GM23338 (cell line): ENCODE results near the gene COL20A1. TPM values are rescaled to one million over a fixed set of nuclear protein-coding genes. Genes with fewer than 3 reads are reported as not detected.

Experiments used
- ATAC-seq: fragments of 200-7000 bp; cut with Tn5 transposase; 3 replicates; pipeline ENCODE4 v1.9.1; 2020
- DNase-seq: peaks from one replicate; pipeline ENCODE4 v3.0.0-alpha.2; 2015; ENCODE audit warnings: low spot score
- H2AFZ ChIP-seq: fragments of 200-600 bp; sonication (generic); 2 replicates; pipeline ENCODE4 v1.8.0; 2016; ENCODE audit warnings: antibody characterized with exemption, mild to moderate bottlenecking, moderate library complexity
- H3F3A ChIP-seq: fragments of 200-600 bp; sonication (generic); replicated peaks from 2 replicates; pipeline ENCODE4 v1.8.0; 2017; ENCODE audit warnings: antibody characterized with exemption, mixed run types, low read depth
- H3K27ac ChIP-seq: fragments of 200-600 bp; sonication (generic); 2 replicates; pipeline ENCODE4 v1.6.1; 2016; ENCODE audit warnings: low read depth
- H3K27me3 ChIP-seq: fragments of 200-600 bp; sonication (generic); 2 replicates; pipeline ENCODE4 v1.8.0; 2016; ENCODE audit warnings: mild to moderate bottlenecking, mixed run types, moderate library complexity; ENCODE audit not compliant: insufficient read depth
- H3K36me3 ChIP-seq: fragments of 200-600 bp; sonication (generic); 2 replicates; pipeline ENCODE4 v1.8.0; 2016; ENCODE audit warnings: mild to moderate bottlenecking; ENCODE audit not compliant: insufficient read depth
- H3K4me1 ChIP-seq: fragments of 200-600 bp; sonication (generic); 2 replicates; pipeline ENCODE4 v1.8.0; 2016; ENCODE audit warnings: mild to moderate bottlenecking, moderate library complexity; ENCODE audit not compliant: insufficient read depth
- H3K4me2 ChIP-seq: fragments of 200-600 bp; sonication (generic); 2 replicates; pipeline ENCODE4 v1.7.1; 2017; ENCODE audit warnings: mixed run types
- H3K4me3 ChIP-seq: fragments of 200-600 bp; sonication (generic); 2 replicates; pipeline ENCODE4 v1.6.1; 2016; ENCODE audit warnings: mixed run types
- H3K79me2 ChIP-seq: fragments of 200-600 bp; sonication (generic); replicated peaks from 2 replicates; pipeline ENCODE4 v1.8.0; 2017; ENCODE audit warnings: mild to moderate bottlenecking; ENCODE audit not compliant: insufficient read depth
- H3K9me2 ChIP-seq: fragments of 200-600 bp; sonication (generic); 2 replicates; pipeline ENCODE4 v1.8.0; 2017; ENCODE audit not compliant: insufficient read depth
- H4K20me1 ChIP-seq: fragments of 200-600 bp; sonication (generic); replicated peaks from 2 replicates; pipeline ENCODE4 v1.8.0; 2017; ENCODE audit warnings: mild to moderate bottlenecking; ENCODE audit not compliant: insufficient read depth
- H3K27ac Mint-ChIP-seq: 2 replicates; pipeline ENCODE4 v1.8.0; 2020; ENCODE audit warnings: inconsistent platforms, mild to moderate bottlenecking, moderate library complexity, mixed read lengths
- H3K27me3 Mint-ChIP-seq: 3 replicates; pipeline ENCODE4 v1.8.0; 2022; ENCODE audit warnings: low read depth, mild to moderate bottlenecking, moderate library complexity, mixed read lengths, inconsistent platforms; ENCODE audit not compliant: insufficient read depth, poor library complexity
- H3K36me3 Mint-ChIP-seq: 3 replicates; pipeline ENCODE4 v1.8.0; 2021; ENCODE audit warnings: low read depth, mild to moderate bottlenecking, inconsistent platforms, moderate library complexity, mixed read lengths
- H3K4me1 Mint-ChIP-seq: 3 replicates; pipeline ENCODE4 v1.8.0; 2020; ENCODE audit warnings: mild to moderate bottlenecking, inconsistent platforms, mixed read lengths
- H3K4me3 Mint-ChIP-seq: 3 replicates; pipeline ENCODE4 v1.8.0; 2021; ENCODE audit warnings: moderate library complexity, mild to moderate bottlenecking, inconsistent platforms, mixed read lengths
- H3K9me3 Mint-ChIP-seq: 3 replicates; pipeline ENCODE4 v1.8.0; 2020; ENCODE audit warnings: moderate library complexity, mild to moderate bottlenecking, inconsistent platforms, mixed read lengths
- CREB1 ChIP-seq: fragments of 250-450 bp; sonication (Bioruptor Pico); IDR thresholded peaks from 2 replicates; pipeline ENCODE4 v1.5.0; 2020; ENCODE audit warnings: low read depth, mild to moderate bottlenecking, moderate library complexity
- EZH2 ChIP-seq: fragments of 200-600 bp; sonication (generic); IDR thresholded peaks from one replicate; pipeline ENCODE4 v1.8.0; 2017; ENCODE audit warnings: antibody characterized with exemption, mild to moderate bottlenecking, low read depth; ENCODE audit not compliant: unreplicated experiment
- EZH2phosphoT487 ChIP-seq: fragments of 200-600 bp; sonication (generic); IDR thresholded peaks from one replicate; pipeline ENCODE4 v1.8.1; 2018; ENCODE audit warnings: antibody characterized with exemption; ENCODE audit not compliant: unreplicated experiment
- JUNB ChIP-seq: IDR thresholded peaks from one replicate; pipeline ENCODE4 v1.6.1; 2016; ENCODE audit warnings: antibody characterized with exemption; ENCODE audit not compliant: unreplicated experiment
- POLR2AphosphoS5 ChIP-seq: IDR thresholded peaks from 2 replicates; pipeline ENCODE4 v1.6.1; 2016; ENCODE audit warnings: antibody characterized with exemption, low read depth
- STAT1 ChIP-seq: IDR thresholded peaks from one replicate; pipeline ENCODE4 v1.6.1; 2016; ENCODE audit warnings: antibody characterized with exemption; ENCODE audit not compliant: unreplicated experiment
- ZNF114 ChIP-seq: fragments of 250-450 bp; sonication (Bioruptor Pico); IDR thresholded peaks from 2 replicates; pipeline ENCODE4 v1.5.0; 2020; ENCODE audit warnings: mild to moderate bottlenecking, moderate library complexity
- ZNF331 ChIP-seq: fragments of 250-450 bp; sonication (Bioruptor Pico); IDR thresholded peaks from 2 replicates; pipeline ENCODE4 v1.5.0; 2020; ENCODE audit warnings: low read depth, mild to moderate bottlenecking, moderate library complexity
- polyA plus RNA-seq: library from polyadenylated mRNA; unstranded; fragments of >200 nt; fragmentation: Nextera tagmentation; extraction: Ambion mirVana; gene quantifications from 2 replicates; pipeline ENCODE4 v1.2.1, GENCODE V29; 2016
- total RNA-seq: library from RNA; depleted of rRNA; stranded (reverse); fragments of >200 nt; shearing (Covaris generic); gene quantifications from 2 replicates; pipeline ENCODE4 v1.2.3, GENCODE V29; 2014
- TF ChIP-seq, protein P1 (sequence below): IDR thresholded peaks from 2 replicates; pipeline ENCODE4 v1.6.1; 2016; ENCODE audit warnings: antibody characterized with exemption
- TF ChIP-seq, protein P2 (sequence below): fragments of 250-450 bp; sonication (Bioruptor Pico); IDR thresholded peaks from 2 replicates; pipeline ENCODE4 v1.5.0; 2020; ENCODE audit warnings: mild to moderate bottlenecking, moderate library complexity
- TF ChIP-seq, protein P3 (sequence below), 2 experiments: fragments of 200-600 bp in 1 of 2; sonication (generic) in 1 of 2; conservative IDR thresholded peaks; 2 replicates each; pipeline versions ENCODE4 v1.5.1 to v1.6.1; 2016 to 2017; ENCODE audit warnings: antibody characterized with exemption in 2 of 2, low read depth in 2 of 2, mild to moderate bottlenecking in 2 of 2, moderate library complexity in 1 of 2

COL20A1 gene
- total and polyA plus RNA-seq, 2 experiments from 2014 or later, result 0.28 to 0.79 TPM

DNA sequence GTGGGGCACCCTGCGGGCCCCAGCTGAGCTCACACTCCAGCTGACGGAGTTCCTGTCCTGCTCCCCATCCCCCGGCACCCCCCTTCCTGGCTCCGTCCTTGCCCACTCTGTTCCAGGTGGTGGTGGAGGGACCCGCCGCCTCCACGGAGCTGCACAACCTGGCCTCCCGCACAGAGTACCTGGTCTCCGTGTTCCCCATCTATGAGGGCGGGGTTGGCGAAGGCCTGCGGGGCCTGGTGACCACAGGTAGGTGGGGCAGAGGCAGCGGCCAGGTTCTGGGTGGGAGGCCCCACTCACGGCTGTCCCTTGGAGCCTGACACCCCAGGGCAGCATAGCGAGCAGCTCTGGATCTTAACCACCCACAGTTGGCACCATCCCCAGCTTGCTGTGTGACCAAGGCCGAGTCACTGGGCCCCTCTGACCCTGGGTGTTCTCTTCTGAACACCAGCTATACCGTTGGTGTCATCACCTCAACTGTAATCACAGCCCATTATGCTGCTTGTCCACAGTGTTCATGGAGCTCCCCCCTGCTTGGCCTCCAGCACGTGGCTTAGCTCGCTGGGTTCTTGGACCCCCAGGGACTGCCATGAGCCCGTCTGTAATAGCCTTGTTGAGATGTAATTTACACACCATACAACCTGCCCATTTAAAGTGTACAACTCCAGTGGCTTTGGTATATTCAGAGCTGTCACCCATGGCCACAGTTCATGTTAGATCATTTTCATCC, 17.4 kb downstream of the COL20A1 start (continued):
- TF ChIP-seq, protein P1, sequence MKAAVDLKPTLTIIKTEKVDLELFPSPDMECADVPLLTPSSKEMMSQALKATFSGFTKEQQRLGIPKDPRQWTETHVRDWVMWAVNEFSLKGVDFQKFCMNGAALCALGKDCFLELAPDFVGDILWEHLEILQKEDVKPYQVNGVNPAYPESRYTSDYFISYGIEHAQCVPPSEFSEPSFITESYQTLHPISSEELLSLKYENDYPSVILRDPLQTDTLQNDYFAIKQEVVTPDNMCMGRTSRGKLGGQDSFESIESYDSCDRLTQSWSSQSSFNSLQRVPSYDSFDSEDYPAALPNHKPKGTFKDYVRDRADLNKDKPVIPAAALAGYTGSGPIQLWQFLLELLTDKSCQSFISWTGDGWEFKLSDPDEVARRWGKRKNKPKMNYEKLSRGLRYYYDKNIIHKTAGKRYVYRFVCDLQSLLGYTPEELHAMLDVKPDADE, result no peak
- TF ChIP-seq EZH2, result no peak
- no peak for TF ChIP-seq POLR2AphosphoS5
- TF ChIP-seq EZH2phosphoT487, result no peak
- no peak for TF ChIP-seq ZNF331 (CRISPR knock-in tag)

DNA sequence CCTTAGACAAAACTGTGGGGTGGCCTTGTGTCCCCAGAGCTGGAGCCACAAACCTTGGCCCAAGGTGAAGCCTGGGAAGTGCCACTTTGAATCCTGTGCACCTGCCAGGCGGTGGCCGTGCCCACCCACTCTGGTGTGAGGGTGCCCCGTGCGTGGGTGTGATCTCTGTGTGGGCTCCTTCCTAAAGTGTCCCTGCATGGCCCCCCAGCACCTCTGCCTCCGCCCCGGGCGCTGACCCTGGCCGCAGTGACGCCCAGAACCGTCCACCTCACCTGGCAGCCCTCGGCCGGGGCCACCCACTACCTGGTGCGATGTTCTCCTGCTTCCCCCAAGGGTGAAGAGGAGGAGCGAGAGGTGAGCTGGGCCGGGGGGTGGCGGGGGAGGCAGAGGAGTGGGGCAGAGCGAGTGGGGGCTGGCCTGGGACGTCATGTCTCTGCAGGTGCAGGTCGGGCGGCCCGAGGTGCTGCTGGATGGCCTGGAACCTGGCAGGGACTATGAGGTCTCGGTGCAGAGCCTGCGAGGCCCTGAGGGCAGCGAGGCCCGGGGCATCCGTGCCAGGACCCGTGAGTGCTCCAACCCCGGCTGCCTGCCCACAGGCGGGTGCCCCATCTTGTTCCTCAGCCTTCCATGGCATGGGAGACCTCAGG, 18.3 kb downstream of the COL20A1 start:
- TF ChIP-seq, protein P2, sequence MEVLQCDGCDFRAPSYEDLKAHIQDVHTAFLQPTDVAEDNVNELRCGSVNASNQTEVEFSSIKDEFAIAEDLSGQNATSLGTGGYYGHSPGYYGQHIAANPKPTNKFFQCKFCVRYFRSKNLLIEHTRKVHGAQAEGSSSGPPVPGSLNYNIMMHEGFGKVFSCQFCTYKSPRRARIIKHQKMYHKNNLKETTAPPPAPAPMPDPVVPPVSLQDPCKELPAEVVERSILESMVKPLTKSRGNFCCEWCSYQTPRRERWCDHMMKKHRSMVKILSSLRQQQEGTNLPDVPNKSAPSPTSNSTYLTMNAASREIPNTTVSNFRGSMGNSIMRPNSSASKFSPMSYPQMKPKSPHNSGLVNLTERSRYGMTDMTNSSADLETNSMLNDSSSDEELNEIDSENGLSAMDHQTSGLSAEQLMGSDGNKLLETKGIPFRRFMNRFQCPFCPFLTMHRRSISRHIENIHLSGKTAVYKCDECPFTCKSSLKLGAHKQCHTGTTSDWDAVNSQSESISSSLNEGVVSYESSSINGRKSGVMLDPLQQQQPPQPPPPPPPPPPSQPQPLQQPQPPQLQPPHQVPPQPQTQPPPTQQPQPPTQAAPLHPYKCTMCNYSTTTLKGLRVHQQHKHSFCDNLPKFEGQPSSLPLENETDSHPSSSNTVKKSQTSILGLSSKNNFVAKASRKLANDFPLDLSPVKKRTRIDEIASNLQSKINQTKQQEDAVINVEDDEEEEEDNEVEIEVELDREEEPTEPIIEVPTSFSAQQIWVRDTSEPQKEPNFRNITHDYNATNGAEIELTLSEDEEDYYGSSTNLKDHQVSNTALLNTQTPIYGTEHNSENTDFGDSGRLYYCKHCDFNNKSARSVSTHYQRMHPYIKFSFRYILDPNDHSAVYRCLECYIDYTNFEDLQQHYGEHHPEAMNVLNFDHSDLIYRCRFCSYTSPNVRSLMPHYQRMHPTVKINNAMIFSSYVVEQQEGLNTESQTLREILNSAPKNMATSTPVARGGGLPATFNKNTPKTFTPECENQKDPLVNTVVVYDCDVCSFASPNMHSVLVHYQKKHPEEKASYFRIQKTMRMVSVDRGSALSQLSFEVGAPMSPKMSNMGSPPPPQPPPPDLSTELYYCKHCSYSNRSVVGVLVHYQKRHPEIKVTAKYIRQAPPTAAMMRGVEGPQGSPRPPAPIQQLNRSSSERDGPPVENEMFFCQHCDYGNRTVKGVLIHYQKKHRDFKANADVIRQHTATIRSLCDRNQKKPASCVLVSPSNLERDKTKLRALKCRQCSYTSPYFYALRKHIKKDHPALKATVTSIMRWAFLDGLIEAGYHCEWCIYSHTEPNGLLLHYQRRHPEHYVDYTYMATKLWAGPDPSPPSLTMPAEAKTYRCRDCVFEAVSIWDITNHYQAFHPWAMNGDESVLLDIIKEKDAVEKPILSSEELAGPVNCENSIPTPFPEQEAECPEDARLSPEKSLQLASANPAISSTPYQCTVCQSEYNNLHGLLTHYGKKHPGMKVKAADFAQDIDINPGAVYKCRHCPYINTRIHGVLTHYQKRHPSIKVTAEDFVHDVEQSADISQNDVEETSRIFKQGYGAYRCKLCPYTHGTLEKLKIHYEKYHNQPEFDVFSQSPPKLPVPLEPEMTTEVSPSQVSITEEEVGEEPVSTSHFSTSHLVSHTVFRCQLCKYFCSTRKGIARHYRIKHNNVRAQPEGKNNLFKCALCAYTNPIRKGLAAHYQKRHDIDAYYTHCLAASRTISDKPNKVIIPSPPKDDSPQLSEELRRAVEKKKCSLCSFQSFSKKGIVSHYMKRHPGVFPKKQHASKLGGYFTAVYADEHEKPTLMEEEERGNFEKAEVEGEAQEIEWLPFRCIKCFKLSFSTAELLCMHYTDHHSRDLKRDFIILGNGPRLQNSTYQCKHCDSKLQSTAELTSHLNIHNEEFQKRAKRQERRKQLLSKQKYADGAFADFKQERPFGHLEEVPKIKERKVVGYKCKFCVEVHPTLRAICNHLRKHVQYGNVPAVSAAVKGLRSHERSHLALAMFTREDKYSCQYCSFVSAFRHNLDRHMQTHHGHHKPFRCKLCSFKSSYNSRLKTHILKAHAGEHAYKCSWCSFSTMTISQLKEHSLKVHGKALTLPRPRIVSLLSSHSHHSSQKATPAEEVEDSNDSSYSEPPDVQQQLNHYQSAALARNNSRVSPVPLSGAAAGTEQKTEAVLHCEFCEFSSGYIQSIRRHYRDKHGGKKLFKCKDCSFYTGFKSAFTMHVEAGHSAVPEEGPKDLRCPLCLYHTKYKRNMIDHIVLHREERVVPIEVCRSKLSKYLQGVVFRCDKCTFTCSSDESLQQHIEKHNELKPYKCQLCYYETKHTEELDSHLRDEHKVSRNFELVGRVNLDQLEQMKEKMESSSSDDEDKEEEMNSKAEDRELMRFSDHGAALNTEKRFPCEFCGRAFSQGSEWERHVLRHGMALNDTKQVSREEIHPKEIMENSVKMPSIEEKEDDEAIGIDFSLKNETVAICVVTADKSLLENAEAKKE (CRISPR knock-in tag), result no peak
- TF ChIP-seq JUNB (no peak), ZNF114 (CRISPR knock-in tag) (no peak), EZH2 (no peak), STAT1 (no peak), CREB1 (CRISPR knock-in tag) (no peak), ZNF331 (CRISPR knock-in tag) (no peak)
- TF ChIP-seq, protein P1, result no peak
- TF ChIP-seq, protein P3, sequence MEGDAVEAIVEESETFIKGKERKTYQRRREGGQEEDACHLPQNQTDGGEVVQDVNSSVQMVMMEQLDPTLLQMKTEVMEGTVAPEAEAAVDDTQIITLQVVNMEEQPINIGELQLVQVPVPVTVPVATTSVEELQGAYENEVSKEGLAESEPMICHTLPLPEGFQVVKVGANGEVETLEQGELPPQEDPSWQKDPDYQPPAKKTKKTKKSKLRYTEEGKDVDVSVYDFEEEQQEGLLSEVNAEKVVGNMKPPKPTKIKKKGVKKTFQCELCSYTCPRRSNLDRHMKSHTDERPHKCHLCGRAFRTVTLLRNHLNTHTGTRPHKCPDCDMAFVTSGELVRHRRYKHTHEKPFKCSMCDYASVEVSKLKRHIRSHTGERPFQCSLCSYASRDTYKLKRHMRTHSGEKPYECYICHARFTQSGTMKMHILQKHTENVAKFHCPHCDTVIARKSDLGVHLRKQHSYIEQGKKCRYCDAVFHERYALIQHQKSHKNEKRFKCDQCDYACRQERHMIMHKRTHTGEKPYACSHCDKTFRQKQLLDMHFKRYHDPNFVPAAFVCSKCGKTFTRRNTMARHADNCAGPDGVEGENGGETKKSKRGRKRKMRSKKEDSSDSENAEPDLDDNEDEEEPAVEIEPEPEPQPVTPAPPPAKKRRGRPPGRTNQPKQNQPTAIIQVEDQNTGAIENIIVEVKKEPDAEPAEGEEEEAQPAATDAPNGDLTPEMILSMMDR (conservative IDR thresholded peaks at IDR 0.05; ENCODE audit: low read depth in 2 of 2), result no peak
- Mint-ChIP-seq H3K9me3 (no peaks in the 10 kb centered on the region), H3K27me3 (no peaks in the 10 kb centered on the region), H3K4me3 (no peak overlapping the region), H3K4me1 (peaks cover 4% of the 10 kb centered on the region; the same call in 1 of the 3 replicates), H3K36me3 (no peaks in the 10 kb centered on the region), H3K27ac (no peak overlapping the region)
- no peaks in the 10 kb centered on the region for H3K27me3 ChIP-seq
- no peaks in the 10 kb centered on the region for H3F3A ChIP-seq
- no peaks in the 10 kb centered on the region for H3K79me2 ChIP-seq
- H3K4me3 ChIP-seq, result no peak overlapping the region
- H2AFZ ChIP-seq, result no peak overlapping the region
- H3K4me2 ChIP-seq, result no peak overlapping the region
- no peak for ATAC-seq
- H3K9me2 ChIP-seq, result no peaks in the 10 kb centered on the region
- H3K4me1 ChIP-seq, result no peaks in the 10 kb centered on the region
- H3K27ac ChIP-seq, result no peak overlapping the region
- no peak for DNase-seq
- no peaks in the 10 kb centered on the region for H4K20me1 ChIP-seq
- H3K36me3 ChIP-seq, result no peaks in the 10 kb centered on the region
